Loucy (cell line): ENCODE data around the gene RAB31.

Experiments used
- H2AFZ ChIP-seq: fragments of 200-600 bp; sonication (generic); 2 replicates; pipeline ENCODE4 v1.6.0; 2016; ENCODE audit warnings: antibody characterized with exemption, mild to moderate bottlenecking, low read length, moderate library complexity
- H3F3A ChIP-seq: fragments of 200-600 bp; 2 replicates; pipeline ENCODE4 v1.6.0; 2016; ENCODE audit warnings: antibody characterized with exemption, low read depth, mild to moderate bottlenecking
- H3K27me3 ChIP-seq: fragments of 200-600 bp; sonication (generic); 2 replicates; pipeline ENCODE4 v1.6.1; 2014; ENCODE audit warnings: low read length, mild to moderate bottlenecking; ENCODE audit not compliant: insufficient read depth, poor library complexity, severe bottlenecking
- H3K36me3 ChIP-seq: fragments of 200-600 bp; sonication (generic); 2 replicates; pipeline ENCODE4 v1.6.1; 2016; ENCODE audit warnings: low read length; ENCODE audit not compliant: insufficient read depth
- H3K4me1 ChIP-seq: fragments of 200-600 bp; sonication (generic); 2 replicates; pipeline ENCODE4 v1.5.1; 2014; ENCODE audit warnings: low read length, mild to moderate bottlenecking; ENCODE audit not compliant: insufficient read depth, poor library complexity, severe bottlenecking
- H3K4me2 ChIP-seq: fragments of 200-600 bp; sonication (generic); 2 replicates; pipeline ENCODE4 v1.6.0; 2014; ENCODE audit warnings: antibody characterized with exemption, low read length, low read depth, mild to moderate bottlenecking; ENCODE audit not compliant: poor library complexity, severe bottlenecking
- H3K4me3 ChIP-seq: fragments of 200-600 bp; sonication (generic); 2 replicates; pipeline ENCODE4 v1.5.1; 2014; ENCODE audit warnings: low read length, mild to moderate bottlenecking, mixed read lengths; ENCODE audit not compliant: poor library complexity, severe bottlenecking
- H3K79me2 ChIP-seq: fragments of 200-600 bp; sonication (generic); 2 replicates; pipeline ENCODE4 v1.6.1; 2014; ENCODE audit warnings: low read length; ENCODE audit not compliant: insufficient read depth
- H3K9ac ChIP-seq: fragments of 200-600 bp; sonication (generic); 2 replicates; pipeline ENCODE4 v1.6.0; 2014; ENCODE audit warnings: mild to moderate bottlenecking, low read depth, low read length, moderate library complexity; ENCODE audit not compliant: poor library complexity, severe bottlenecking
- H3K9me2 ChIP-seq: fragments of 200-600 bp; sonication (generic); replicated peaks from 2 replicates; pipeline ENCODE4 v1.6.1; 2016; ENCODE audit warnings: low read depth, low read length, mixed read lengths
- H3K9me3 ChIP-seq: fragments of 200-600 bp; sonication (generic); 2 replicates; pipeline ENCODE4 v1.6.1; 2014; ENCODE audit warnings: mild to moderate bottlenecking, antibody characterized with exemption, low read length, low read depth; ENCODE audit not compliant: insufficient read depth
- H4K20me1 ChIP-seq: fragments of 200-600 bp; sonication (generic); 2 replicates; pipeline ENCODE4 v1.6.0; 2014; ENCODE audit warnings: antibody characterized with exemption, low read length, mild to moderate bottlenecking; ENCODE audit not compliant: insufficient read depth, poor library complexity, severe bottlenecking
- EZH2phosphoT487 ChIP-seq: fragments of 200-600 bp; IDR thresholded peaks from 2 replicates; pipeline ENCODE4 v1.6.1; 2018; ENCODE audit warnings: antibody characterized with exemption, mild to moderate bottlenecking, moderate library complexity, borderline replicate concordance
- TF ChIP-seq, protein P1 (sequence below): fragments of 200-600 bp; sonication (generic); conservative IDR thresholded peaks from 2 replicates; pipeline ENCODE4 v1.5.1; 2014; ENCODE audit warnings: mild to moderate bottlenecking, antibody characterized with exemption, low read length

The RAB31 gene

DNA sequence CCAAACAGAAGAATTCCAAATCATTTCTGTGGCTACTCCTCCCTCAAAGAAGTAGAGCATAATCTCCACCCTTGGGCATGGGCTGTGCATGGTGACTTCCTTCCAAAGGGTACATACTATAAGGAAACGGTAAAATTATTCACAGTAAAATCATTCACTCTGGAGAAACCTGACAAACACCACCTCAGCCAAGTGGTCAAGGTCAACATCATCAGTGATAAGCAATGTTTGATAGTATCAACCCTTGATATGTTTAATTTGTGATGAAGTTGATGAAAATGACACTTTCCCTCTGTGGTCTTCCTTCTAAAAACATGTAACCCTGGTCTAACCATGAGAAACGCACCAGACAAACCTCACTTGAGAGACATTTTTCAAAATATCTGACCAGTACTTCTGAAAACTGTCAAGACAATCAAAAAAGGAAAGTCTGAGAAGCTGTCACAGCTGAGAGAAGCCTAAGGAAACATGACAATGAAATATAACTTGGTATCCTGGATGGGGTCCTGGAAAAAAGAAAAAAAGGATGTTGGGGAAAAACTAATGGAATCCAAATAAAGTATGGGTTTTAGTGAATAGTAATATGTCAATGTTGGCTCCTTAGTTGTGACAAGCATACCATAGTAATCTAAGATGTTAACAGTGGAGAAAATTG is 168.2 kb downstream of the RAB31 start:
- peaks cover 4% of the 10 kb centered on the region for H3K4me1 ChIP-seq
- no peak overlapping the region for H3K4me2 ChIP-seq
- H3K4me3 ChIP-seq = no peak overlapping the region

DNA sequence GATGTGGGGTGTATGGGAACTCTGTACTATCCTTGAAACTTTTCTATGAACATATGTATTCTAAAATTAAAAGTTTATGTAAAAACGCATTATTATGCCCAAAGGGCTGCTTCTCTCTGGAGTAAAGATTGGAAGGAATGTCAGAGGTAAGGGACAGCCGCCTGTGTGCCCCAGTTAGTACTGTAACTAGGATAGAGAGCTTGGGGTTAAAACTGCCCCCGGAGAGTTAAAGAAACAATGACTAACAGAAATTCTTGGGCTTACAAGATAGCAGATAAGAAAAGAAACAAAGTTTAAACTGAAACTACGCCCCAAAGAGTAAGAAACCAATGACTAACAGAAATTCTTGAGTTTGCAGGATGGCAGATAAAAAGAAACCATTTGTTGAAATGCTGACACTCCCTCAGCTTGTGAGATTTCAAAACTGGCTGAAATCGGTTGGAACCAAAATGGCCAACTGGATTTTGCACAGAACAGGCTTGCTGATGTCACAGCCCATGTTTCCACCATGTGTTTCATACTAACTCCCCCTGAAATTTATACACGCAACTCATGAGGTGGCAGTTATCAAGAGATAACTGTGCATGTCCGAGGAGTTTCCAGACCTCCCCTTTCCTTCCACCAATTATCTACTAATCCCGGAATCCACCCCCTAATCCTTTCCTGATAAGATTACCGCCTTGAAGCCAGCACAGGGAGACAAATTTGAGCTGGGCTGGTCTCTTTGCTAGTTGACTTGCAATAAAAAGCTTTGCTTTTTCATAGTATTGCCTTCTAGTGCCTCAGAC is 169.0 kb downstream of the RAB31 start:
- Histone ChIP-seq H3K4me2 (no peak overlapping the region), H3K4me3 (no peak overlapping the region), H2AFZ (peak overlapping the region; percentile 74), H3K36me3 (no peaks in the 10 kb centered on the region), H3K9ac (no peak overlapping the region), H3K9me3 (no peaks in the 10 kb centered on the region), H3K27me3 (no peaks in the 10 kb centered on the region), H3K9me2 (no peaks in the 10 kb centered on the region), H3K4me1 (no peaks in the 10 kb centered on the region), H3F3A (no peaks in the 10 kb centered on the region), H4K20me1 (no peaks in the 10 kb centered on the region), H3K79me2 (no peaks in the 10 kb centered on the region)
- no peak for TF ChIP-seq EZH2phosphoT487
- TF ChIP-seq, protein P1, sequence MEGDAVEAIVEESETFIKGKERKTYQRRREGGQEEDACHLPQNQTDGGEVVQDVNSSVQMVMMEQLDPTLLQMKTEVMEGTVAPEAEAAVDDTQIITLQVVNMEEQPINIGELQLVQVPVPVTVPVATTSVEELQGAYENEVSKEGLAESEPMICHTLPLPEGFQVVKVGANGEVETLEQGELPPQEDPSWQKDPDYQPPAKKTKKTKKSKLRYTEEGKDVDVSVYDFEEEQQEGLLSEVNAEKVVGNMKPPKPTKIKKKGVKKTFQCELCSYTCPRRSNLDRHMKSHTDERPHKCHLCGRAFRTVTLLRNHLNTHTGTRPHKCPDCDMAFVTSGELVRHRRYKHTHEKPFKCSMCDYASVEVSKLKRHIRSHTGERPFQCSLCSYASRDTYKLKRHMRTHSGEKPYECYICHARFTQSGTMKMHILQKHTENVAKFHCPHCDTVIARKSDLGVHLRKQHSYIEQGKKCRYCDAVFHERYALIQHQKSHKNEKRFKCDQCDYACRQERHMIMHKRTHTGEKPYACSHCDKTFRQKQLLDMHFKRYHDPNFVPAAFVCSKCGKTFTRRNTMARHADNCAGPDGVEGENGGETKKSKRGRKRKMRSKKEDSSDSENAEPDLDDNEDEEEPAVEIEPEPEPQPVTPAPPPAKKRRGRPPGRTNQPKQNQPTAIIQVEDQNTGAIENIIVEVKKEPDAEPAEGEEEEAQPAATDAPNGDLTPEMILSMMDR = no peak

More for the DNA sequence above, 168.2 kb downstream of the RAB31 start:
- no peaks in the 10 kb centered on the region for H3F3A ChIP-seq
- TF ChIP-seq, protein P1 = no peak
- no peak for TF ChIP-seq EZH2phosphoT487
- no peaks in the 10 kb centered on the region for H3K9me2 ChIP-seq
- H4K20me1 ChIP-seq = no peaks in the 10 kb centered on the region
- no peaks in the 10 kb centered on the region for H3K27me3 ChIP-seq
- H3K9ac ChIP-seq = no peak overlapping the region
- no peaks in the 10 kb centered on the region for H3K36me3 ChIP-seq
- no peak overlapping the region for H2AFZ ChIP-seq
- no peaks in the 10 kb centered on the region for H3K79me2 ChIP-seq
- H3K9me3 ChIP-seq = no peaks in the 10 kb centered on the region

DNA sequence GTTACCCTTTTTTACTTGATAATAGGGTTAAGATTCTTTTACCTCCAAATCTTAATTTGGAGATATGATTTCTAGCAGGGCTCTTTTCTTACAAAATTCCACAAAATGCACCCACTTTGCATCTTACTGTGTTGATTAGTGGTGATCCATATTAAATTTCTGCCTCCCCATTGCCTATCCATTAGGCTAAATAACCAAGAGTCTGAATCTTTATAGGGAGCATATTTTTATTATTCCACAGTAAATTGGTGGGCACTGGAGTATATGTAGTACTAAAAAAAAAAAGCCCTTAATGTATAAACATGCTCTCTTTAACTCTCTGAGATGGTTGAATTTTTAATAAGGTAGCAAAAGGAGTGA is 169.5 kb downstream of the RAB31 start:
- no peaks in the 10 kb centered on the region for H3K9me3 ChIP-seq
- no peaks in the 10 kb centered on the region for H3K4me1 ChIP-seq
- H3K4me3 ChIP-seq = no peak overlapping the region
- H3K9ac ChIP-seq = no peak overlapping the region
- no peaks in the 10 kb centered on the region for H3F3A ChIP-seq
- H4K20me1 ChIP-seq = no peaks in the 10 kb centered on the region
- H3K36me3 ChIP-seq = no peaks in the 10 kb centered on the region
- H3K9me2 ChIP-seq = no peaks in the 10 kb centered on the region
- H2AFZ ChIP-seq = peak overlapping the region; percentile 74; the same call in 1 of the 2 replicates
- H3K27me3 ChIP-seq = no peaks in the 10 kb centered on the region
- H3K79me2 ChIP-seq = no peaks in the 10 kb centered on the region
- H3K4me2 ChIP-seq = no peak overlapping the region
- no peak for TF ChIP-seq EZH2phosphoT487
- TF ChIP-seq, protein P1 = no peak
